ENCODE results near the gene CFL1.
"Not testable (repeated sequence)": the region's sequence is repeated elsewhere in the genome, so short reads cannot be mapped to it uniquely, and the experiment has no call there.

Gene CFL1

DNA sequence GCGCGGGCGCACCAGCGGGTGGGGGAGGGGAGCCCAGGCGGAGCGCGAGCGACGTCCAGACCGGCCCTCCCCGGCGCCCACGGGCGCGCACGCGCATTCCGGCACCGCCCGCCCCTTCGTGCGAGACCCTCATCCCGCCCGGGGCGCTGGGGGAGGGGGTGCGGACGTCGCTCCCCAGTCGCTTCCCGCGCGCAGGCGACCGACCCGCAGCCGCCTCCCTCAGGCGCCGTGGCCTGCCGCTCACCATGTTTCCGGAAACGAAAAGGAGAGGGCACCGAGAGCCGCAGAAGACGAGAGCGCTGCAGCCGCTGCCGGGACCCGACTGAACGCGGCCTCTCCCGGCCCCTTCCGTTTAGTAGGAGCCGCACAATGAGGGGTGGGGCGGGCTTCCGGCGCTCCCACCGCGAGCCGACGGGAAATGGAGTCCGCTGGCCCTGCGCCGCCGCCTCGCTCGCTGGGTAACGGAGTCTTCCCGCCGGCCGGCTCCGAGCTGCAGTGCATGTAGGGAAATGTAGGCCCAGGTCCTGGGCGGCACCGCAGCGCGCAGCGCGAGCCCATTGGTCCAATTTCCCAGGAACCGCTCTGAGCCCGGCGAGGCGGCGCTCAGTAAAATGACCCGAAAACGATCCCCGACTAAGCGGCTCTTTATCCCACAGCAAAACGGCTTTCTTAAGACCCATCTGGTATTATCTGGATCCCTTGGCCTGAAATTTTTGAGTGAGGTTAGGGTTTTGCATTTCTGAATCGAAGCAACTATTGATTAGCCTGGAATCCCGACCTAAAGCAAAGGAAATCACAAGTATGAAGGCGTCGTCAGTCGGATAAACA, at the start of gene CFL1:
TSS of gene CFL1 (minus strand) at position 328 of the 828 bp plus-strand sequence. CDS start at position 247, 81 bp downstream.
- DNase-seq (ENCODE audit: low spot score) = peak; percentile 95

DNA sequence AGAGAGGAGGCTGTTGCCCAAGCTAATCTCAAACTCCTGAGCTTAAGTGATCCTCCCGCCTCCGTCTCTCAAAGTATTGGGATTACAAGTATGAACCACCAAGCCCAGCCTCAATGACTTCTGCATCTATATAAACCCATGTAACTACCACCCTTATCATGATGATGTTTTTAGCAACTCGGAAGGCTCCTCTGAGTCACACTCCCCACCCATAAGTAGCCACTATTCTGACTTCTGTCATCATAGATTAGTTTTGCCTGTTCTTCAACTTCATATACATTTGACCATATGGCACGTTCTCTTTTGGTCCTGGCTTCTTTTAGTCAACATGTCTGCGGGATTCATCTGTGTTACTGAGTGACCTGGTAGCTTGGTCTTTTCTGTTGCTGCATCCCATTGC, 48.6 kb upstream of the CFL1 start:
- DNase-seq (ENCODE audit: low spot score) = no peak

DNA sequence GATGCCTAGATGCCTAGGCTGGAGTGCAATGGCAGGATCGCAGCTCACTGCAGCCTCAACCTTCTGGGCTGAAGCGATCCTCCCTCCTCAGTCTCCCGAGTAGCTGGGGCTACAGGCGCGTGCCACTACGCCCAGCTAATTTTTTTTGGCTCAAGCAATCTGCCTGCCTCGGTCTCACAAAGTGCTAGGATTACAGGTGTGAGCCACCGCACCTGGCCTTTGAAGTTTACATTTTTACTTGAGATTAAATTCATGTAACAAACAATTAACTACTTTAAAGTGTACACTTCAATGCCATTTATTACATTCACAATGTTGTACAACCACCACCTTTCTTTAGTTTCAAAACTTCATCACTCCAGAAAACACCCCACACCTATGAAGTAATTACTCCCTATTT, 45.7 kb upstream of the CFL1 start:
- DNase-seq (ENCODE audit: low spot score) = no peak

DNA sequence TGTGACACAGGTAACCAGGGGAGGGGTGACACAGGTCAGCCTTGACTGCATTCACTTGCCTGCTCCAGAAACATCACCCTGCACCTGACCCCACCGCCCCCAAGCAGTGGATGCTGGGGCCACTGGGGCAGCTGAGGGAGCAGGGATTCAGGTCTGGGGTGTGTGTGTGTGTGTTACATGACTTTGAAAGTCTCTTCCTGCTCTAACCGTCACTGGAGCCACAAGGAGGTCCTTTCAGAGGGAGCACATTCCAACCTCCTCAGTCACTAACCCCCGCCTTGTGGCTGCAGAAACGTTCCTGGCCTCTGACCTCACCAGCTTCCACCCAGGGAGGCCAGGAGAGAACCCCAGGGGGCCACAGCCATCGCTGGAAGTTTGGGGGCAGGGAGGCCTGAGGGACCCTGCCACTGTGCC, 45.1 kb upstream of the CFL1 start:
- no peak for DNase-seq (ENCODE audit: low spot score)

DNA sequence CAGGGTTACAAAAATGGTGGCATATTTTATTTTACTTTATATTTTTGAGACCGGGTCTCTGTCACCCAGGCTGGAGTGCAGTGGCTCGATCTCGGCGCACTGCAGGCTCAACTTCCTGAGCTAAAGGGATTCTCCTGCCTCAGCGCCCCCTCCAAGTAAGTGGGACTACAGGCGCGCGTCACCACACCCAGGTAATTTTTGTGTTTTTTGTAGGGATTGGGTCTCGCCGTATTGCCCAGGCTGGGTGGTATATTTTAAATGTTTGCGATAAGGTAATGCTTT, 42.9 kb upstream of the CFL1 start:
- DNase-seq (ENCODE audit: low spot score) = no peak

DNA sequence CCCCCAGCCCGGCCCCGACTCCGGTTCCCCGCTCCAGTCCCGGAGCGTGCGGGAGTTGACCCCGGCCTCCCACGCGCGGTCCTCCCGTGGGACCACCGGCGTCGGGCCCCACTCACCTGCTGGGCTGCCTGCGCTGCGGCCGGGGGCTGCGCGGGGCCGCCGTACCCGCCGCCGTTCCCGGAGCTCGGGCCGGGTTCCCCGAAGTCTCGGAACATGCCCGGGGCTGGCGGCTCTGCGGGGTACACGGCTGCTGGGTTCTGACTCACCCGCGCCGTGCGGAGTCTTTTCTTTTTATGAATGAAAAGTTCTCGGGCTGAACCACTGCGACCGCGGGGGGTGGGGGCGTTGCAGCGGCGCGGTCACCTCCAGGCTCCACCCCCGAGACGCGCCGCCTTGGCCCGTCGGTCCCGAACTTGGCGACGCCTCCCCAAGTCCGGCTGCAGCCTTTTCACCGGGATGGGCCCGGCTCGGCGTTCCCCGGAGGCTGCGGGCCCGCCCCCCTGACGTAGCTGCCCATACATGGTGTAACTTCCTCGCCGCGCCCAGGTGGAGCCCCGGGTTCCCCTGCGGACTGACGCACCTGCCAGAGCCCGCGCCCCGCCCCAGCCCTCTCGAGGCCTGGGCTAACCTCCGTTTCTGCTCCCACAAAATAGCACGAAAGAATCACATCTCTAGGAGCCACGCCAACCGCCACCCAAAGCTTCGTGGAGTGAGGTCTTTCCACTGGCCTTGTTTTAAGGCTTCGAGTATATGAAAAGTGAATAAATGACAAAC, 42.3 kb upstream of the CFL1 start, which contains the start of gene FOSL1:
TSS of gene FOSL1 (minus strand) at position 264 of the 774 bp plus-strand sequence. CDS start at position 215, 49 bp downstream.
- DNase-seq (ENCODE audit: low spot score) = peak; percentile 44

DNA sequence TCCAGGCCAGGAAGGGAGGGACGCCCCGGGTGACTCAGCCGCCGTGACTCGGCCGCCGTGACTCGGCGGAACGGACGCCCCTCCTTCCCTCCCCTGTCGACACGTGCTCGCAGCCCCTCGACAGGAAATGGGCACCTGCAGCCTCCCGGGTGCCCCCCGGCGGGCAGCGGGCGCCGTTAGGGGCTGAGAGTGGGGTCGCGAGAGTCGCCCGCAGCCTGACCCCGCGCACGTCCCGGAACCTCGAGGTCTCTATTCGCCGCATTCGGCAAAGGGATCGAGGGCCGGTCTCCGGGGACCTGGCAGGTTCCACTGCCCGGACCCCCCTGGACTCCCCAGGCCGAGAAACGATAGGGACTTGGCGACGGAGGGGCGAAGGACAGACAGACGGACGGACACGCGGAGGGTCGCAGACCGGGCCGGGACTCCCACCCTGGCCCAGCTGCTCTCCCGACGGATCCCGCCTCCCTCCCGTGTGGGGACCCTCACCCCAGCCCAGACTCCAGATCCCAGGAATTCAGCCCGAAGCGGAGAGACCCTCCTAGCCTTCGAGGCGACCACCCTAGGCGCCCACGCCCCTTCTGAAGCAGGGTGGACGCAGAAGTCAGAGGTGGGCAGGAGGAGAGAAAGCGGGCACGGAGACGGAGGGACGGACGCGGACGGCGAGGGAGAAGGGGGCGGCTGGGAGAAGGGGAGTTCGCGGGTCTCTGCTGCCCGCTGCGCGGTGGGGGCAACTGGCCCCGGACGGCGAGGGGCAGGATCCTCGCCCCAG, 41.6 kb upstream of the CFL1 start:
- DNase-seq (ENCODE audit: low spot score) = no peak

DNA sequence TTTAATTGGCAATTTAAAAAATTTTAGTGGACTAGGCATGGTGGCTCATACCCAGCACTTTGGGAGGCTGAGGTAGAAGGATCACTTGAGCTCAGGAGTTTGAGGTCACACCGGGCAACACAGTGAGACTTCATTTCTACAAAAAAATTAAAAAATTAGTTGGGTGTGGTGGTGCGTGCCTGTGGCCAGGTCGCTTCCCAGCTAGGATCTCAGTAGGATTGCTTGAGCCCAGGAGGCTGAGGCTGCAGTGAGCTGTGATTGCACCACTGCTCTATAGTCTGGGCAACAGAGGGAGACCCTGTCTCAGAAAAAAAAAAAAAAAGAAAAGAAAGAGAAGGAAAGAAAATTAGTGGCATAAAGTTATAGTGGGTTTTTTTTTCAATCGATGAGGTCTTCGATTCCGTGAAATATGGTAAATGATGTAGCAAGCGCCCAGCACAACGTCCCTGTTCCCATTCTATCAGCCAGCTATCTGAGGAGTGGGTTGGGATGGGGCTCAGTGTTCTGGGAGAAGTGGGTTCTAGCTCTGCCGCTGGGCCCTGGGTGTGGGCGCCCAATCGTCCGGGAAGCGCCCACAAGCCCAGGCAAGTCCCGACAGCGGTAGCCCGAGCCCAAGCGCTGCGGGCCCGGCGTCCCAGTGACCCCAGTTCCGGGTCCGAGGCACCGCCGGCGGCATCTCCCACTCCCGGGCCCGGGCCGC, 40.8 kb upstream of the CFL1 start:
- no peak for DNase-seq (ENCODE audit: low spot score)

DNA sequence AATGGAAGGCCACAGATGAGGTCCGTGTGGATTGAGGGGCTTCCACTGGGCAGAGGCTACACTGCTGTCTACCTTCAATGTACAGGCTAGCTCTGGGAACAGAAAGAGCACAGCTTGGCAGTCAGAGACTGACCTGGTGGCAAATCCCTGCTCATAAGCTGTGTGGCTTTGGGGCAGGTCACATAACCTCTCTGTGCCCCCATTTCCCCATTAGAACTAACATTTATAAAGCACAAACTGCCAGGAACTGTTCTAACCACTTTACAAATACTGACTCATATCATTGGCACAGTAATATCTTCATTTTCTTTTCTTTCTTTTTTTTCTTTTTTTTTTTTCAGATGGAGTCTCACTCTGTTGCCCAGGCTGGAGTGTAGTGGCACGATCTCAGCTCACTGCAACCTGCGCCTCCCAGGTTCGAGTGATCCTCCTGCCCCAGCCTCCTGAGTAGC, 39.1 kb upstream of the CFL1 start:
- no peak for DNase-seq (ENCODE audit: low spot score)

DNA sequence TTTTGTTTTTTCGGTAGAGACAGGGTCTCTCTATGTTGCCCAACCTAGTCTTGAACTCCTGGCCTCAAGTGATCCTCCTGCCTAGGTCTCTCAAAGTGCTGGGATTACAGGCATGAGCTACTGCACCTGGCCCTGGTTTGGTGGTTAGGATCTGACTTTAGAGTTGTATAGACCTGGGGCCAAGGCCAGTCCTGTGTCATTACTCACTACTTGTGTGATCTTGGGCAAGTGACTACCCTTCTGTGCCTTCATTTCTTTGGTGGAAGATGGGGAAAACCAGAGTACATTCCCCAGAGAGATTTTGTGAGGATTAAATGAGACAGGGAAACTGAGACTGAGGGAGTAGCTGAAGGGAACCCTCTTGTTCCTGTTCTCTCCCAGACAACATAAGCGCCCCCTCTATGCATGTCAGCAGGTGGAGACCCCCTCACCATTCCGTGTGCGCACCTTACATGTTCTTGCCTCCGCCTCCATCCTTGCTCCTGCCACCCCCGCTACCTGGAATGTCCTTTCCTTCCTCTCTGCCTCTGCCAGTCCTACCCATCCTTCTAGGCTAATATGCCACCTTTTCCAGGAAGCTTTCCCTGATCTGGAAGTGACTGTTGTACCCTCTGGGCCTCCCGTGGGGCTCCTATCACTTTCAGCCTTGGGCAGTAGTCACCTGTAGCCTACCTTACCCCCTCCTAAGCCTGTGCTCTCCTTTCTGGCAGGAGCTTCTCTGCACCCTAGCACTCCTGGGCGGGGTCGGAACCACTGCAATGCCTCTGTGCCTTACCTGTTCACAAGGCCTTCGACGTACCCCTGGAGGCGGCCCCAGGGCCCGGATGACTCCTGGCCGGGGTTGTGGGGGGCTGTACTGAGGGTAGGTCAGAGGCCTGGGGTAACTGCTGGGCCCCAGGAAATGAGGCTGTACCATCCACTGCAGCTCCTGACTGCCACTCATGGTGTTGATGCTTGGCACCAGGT, 38.3 kb upstream of the CFL1 start:
- DNase-seq (ENCODE audit: low spot score) = no peak

DNA sequence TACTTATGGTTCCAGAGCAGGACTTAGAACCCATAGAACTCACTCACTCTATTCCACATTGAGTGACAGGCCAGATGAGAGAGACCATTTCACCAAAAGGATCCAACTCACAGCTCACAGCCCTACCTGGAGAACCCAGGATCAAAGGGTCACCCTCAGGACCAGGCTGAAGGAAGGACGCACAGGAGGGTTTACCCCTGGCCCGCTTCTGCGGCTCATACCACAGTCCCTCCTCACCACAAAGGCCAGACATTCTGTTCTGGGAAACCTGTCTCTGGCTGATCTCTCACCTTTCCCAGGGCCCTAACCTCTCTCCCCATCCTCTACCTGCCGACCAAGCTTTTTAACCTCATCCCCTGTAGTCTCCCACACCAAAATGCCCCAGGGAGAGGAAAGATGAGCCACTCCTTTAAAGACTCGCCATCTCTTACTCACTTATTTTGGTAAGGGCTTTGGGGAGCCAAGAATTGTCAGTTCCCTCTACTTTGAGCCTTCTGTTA, 37.6 kb upstream of the CFL1 start:
- no peak for DNase-seq (ENCODE audit: low spot score)

DNA sequence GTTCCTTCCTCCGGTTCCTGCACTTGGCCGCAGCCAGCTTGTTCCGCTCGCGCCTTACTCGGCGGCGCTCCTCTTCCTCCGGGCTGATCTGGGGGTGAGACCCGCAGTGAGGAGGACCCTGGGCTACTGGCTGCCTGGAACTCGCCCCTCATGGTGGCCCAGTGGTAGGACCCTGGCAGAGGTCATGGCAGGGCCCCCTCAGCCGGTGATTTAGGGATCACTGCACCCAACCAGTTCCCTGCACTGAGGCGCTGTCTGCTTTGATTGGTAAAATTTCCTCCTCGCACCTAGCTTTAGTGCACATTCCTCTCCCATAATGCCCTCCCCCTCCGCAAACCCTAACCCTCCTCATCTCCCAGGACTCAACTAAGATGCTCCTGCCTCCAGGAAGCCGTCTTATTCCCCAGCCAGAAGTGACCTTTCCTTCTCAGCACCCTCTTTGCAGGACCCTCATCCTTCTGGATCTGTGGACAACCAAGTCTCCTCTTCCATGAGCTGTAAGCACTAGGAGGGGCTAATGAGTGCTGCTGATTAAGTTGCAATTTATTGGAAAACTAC, 36.1 kb upstream of the CFL1 start:
- no peak for DNase-seq (ENCODE audit: low spot score)

DNA sequence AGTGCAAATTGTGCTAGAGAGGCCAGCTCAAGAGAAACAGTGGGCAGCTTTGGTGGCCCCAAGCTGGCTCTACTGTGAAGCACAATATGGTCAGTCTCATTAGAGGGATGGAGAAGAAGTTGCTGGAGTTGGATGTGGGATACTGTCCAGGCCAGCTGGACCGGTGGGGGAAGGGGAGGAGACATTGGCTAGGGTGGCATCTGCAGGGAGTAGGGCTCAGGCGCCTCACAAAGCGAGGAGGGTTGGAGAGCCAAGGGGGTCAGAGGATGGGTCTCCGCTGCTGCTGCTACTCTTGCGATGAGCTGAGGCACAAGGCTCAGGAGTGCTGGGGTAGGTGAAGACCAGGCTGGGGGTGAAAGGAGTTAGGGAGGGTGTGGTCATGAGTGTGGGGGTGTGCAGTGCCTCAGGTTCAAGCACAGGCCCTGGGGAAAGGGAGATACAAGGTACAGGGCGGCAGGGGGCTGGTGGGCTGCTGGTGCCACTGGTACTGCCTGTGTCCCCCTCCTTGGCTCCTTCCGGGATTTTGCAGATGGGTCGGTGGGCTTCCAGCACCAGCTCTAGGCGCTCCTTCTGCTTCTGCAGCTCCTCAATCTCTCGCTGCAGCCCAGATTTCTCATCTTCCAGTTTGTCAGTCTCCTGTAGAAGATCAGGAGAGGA, 34.8 kb upstream of the CFL1 start:
- DNase-seq (ENCODE audit: low spot score) = no peak

DNA sequence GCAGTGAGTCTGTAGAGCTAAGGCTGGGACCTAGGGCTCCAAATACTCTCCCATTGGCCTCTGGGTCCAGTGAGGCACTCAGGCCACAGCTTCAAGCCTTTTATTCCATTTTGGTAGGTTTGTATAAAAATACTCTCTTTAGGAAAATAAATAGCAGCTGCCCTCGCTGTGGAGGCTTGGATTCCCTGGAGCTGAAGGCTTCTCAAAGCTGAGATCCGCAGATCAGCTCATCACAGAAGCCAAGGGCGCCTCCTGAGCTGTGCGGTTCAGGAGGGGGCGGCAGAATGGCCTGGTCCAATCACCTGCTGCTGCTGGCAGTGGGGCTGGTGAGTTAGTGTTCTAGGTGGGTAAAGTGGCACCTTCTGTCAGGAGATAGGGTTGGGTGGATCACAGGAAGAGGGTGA, 34.2 kb upstream of the CFL1 start:
- DNase-seq (ENCODE audit: low spot score) = not testable (repeated sequence)

DNA sequence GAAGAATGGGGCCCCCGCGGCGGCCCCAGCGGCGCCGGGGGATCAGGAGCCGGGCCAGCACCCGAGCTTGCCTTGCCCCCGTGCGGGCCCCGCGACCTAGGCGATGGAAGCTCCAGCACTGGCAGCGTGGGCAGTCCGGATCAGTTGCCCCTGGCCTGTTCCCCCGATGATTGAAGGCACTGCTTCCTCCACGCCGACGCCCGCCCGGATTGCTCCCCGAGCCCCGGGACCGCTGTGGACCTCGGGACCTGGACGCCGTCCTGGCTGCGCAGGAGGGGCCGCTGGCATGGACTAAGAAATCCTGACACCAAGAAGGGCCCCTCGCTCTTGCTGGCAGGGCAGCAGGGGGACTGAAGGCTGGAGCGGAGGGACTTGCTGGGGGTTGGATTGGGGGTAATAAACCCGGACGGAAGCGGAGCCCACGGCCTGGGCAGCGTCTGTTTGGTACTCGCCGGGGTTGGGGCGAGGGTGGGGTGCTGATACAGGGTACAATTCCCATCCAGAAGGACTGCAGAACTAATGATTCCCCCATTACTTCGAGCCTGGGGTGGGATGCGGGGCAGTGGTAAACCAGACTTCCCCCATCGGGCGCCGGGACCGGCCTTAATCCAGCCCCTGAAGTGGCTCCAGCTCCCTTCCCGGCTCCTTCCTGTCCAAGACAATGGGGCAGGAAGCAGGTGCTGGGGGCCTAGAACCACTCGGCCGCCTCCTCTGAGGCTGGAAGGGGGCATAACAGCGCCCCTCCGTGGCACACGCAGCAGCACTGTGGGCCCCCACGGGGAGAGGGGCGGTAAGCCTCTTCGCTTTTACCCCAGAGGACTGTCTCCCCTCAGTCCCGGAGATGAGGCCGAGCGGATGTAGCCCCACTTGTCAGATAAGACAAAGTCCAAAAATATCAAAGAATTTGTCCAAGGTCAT, 33.5 kb upstream of the CFL1 start:
- no peak for DNase-seq (ENCODE audit: low spot score)

DNA sequence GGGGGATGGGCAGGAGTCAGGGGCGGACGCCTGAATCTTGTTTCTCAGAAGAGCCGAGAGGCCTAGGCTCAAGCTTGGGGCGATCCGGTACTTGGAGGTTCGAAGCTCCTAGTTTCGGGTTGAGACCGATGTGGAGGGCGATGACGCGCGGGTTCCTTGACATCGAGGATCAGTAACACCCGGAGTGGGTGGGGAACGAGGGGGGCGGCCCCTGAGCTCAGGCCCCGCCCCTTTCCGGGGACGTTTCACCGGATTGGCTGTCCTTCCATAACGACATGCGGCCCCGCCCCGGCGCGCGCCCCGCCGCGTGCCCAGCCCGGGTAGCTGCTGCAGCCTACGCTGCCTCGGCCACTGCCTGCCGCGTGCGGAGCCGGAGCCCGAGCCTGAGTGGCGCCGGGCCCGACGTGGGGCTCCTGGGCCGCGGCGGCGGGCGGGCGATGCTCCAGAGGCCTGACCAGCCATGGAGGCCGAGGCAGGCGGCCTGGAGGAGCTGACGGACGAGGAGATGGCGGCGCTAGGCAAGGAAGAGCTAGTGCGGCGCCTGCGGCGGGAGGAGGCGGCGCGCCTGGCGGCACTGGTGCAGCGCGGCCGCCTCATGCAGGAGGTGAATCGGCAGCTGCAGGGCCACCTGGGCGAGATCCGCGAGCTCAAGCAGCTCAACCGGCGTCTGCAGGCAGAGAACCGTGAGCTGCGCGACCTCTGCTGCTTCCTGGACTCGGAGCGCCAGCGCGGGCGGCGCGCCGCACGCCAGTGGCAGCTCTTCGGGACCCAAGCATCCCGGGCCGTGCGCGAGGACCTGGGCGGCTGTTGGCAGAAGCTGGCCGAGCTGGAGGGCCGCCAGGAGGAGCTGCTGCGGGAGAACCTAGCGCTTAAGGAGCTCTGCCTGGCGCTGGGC, 32.6 kb upstream of the CFL1 start, which contains the start of gene CCDC85B:
TSS of gene CCDC85B (plus strand) at position 350 of the 895 bp plus-strand sequence. CDS start at position 461, 111 bp downstream.
- DNase-seq (ENCODE audit: low spot score) = peak; percentile 98

DNA sequence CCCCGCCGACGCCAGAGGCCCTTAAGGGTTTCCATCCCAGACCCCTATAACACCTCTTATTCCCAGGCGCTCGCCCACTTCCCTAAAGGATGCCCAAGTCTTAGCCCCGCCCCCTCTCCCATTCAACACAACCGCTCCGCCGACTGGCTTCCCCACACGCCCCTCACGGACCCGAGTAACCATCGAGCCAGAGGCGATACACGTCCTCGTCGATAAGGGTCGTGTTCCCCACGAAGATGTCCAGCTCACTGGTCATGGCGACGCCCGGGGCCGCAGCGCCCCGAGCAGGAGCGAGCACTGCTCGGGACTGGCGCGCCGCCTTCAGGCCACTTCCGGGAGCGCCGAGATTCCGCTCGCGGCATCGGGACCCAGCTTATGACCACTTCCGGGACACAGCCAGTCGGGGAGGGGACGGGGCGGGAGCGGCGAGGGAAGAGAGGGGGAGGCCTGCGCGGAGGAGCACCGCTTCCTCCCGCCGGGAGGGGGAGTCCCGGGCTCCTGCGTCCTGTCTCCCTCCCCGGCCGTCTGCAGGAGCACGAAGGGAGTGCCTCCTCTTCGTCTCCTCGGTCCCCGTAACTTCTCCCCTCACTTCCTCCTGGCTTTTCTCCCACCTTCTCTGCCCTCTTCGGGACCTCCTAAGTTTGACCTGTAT, 30.3 kb upstream of the CFL1 start, which contains the start of gene FIBP:
TSS of gene FIBP (minus strand) at position 309 of the 652 bp plus-strand sequence. CDS start at position 256, 53 bp downstream.
- peak; percentile 97 for DNase-seq (ENCODE audit: low spot score)

All from pons (tissue), 1 donor.